HepG2 (cell line): ENCODE data around the gene ITK. TPM values are rescaled to one million over a fixed set of nuclear protein-coding genes. Genes with fewer than 3 reads are reported as not detected.
A peak's percentile ranks its signal among the peaks of the same experiment; 100 is the strongest.

Experiments used
- AFF4 ChIP-seq: sonication (generic); formaldehyde crosslinking; IDR thresholded peaks from 2 replicates; pipeline ENCODE4 v1.4.0; 2020; ENCODE audit warnings: missing genetic modification reagents
- ATRX ChIP-seq: sonication (generic); formaldehyde crosslinking; IDR thresholded peaks from 2 replicates; pipeline ENCODE4 v1.4.0; 2020; ENCODE audit warnings: missing genetic modification reagents, borderline replicate concordance
- FOXP4 ChIP-seq: sonication (generic); formaldehyde crosslinking; IDR thresholded peaks from 2 replicates; pipeline ENCODE4 v1.4.0; 2020; ENCODE audit warnings: missing genetic modification reagents
- MEIS1 ChIP-seq: sonication (generic); formaldehyde crosslinking; IDR thresholded peaks from 2 replicates; pipeline ENCODE4 v1.9.0; 2021; ENCODE audit warnings: mild to moderate bottlenecking, missing genetic modification reagents, moderate library complexity, borderline replicate concordance
- NCOR1 ChIP-seq: fragments of 200-600 bp; sonication (generic); IDR thresholded peaks from 2 replicates; pipeline ENCODE4 v1.7.0; 2017; ENCODE audit warnings: antibody characterized with exemption, low read length, borderline replicate concordance
- RAD21 ChIP-seq: fragments of 450-650 bp; formaldehyde crosslinking; IDR thresholded peaks from 2 replicates; pipeline ENCODE4 v1.5.0; 2020; ENCODE audit warnings: mild to moderate bottlenecking
- REL ChIP-seq: sonication (generic); formaldehyde crosslinking; conservative IDR thresholded peaks from 2 replicates; pipeline ENCODE4 v1.8.0; 2022; ENCODE audit warnings: mild to moderate bottlenecking, missing genetic modification reagents, moderate library complexity
- TRIM24 ChIP-seq: sonication (generic); formaldehyde crosslinking; IDR thresholded peaks from 2 replicates; pipeline ENCODE4 v1.8.0; 2022; ENCODE audit warnings: mild to moderate bottlenecking, missing genetic modification reagents
- XRCC5 ChIP-seq: fragments of 200-400 bp; formaldehyde crosslinking; optimal IDR thresholded peaks from 2 replicates; pipeline ENCODE3; 2017; ENCODE audit warnings: mild to moderate bottlenecking, low read length
- ZNF558 ChIP-seq: sonication (generic); formaldehyde crosslinking; IDR thresholded peaks from 2 replicates; pipeline ENCODE4 v1.9.0; 2022; ENCODE audit warnings: mild to moderate bottlenecking, missing genetic modification reagents, borderline replicate concordance
- ZNF614 ChIP-seq: IDR thresholded peaks from 2 replicates; pipeline ENCODE4 v1.6.1; 2018; ENCODE audit warnings: missing biosample characterization, missing genetic modification reagents, inconsistent platforms, borderline replicate concordance
- polyA plus RNA-seq, 8 experiments: library from polyadenylated mRNA; depleted of rRNA in 3 of 8; stranded (reverse) in 7 of 8; unstranded in 1 of 8; fragments of >200 nt; fragmentation: Illumina TruSeq in 4 of 8; extraction: Trizol in 4 of 8; gene quantifications; 2 replicates each; pipeline versions ENCODE4 v1.2.1 to v1.2.3, GENCODE V29; 2011 to 2016; ENCODE audit warnings: low read depth in 4 of 8, missing spikeins in 1 of 8, mixed read lengths in 1 of 8; ENCODE audit not compliant: insufficient read depth in 1 of 8
- total RNA-seq, 5 experiments: library from RNA; depleted of rRNA; stranded (reverse); fragments of >200 nt; fragmentation: Illumina TruSeq; extraction: Trizol; gene quantifications; 2 replicates each; pipeline ENCODE4 v1.2.3, GENCODE V29; 2016; ENCODE audit warnings: low read depth in 1 of 5
- TF ChIP-seq, protein P1 (sequence below): sonication (generic); formaldehyde crosslinking; IDR thresholded peaks from 2 replicates; pipeline ENCODE4 v1.9.0; 2021; ENCODE audit warnings: mild to moderate bottlenecking, missing genetic modification reagents

ITK gene
- total and polyA plus RNA-seq, 2 of the 13 experiments (the other 11 are each of a cell fraction or from before 2014, with no cell fraction given) = 0.01 TPM; not detected in 1

- no peak for TF ChIP-seq AFF4 (CRISPR knock-in tag)
- peak; percentile 38 for TF ChIP-seq XRCC5
- no peak for TF ChIP-seq FOXP4 (CRISPR knock-in tag)
- TF ChIP-seq MEIS1 (CRISPR knock-in tag) = no peak
- TF ChIP-seq, protein P1, sequence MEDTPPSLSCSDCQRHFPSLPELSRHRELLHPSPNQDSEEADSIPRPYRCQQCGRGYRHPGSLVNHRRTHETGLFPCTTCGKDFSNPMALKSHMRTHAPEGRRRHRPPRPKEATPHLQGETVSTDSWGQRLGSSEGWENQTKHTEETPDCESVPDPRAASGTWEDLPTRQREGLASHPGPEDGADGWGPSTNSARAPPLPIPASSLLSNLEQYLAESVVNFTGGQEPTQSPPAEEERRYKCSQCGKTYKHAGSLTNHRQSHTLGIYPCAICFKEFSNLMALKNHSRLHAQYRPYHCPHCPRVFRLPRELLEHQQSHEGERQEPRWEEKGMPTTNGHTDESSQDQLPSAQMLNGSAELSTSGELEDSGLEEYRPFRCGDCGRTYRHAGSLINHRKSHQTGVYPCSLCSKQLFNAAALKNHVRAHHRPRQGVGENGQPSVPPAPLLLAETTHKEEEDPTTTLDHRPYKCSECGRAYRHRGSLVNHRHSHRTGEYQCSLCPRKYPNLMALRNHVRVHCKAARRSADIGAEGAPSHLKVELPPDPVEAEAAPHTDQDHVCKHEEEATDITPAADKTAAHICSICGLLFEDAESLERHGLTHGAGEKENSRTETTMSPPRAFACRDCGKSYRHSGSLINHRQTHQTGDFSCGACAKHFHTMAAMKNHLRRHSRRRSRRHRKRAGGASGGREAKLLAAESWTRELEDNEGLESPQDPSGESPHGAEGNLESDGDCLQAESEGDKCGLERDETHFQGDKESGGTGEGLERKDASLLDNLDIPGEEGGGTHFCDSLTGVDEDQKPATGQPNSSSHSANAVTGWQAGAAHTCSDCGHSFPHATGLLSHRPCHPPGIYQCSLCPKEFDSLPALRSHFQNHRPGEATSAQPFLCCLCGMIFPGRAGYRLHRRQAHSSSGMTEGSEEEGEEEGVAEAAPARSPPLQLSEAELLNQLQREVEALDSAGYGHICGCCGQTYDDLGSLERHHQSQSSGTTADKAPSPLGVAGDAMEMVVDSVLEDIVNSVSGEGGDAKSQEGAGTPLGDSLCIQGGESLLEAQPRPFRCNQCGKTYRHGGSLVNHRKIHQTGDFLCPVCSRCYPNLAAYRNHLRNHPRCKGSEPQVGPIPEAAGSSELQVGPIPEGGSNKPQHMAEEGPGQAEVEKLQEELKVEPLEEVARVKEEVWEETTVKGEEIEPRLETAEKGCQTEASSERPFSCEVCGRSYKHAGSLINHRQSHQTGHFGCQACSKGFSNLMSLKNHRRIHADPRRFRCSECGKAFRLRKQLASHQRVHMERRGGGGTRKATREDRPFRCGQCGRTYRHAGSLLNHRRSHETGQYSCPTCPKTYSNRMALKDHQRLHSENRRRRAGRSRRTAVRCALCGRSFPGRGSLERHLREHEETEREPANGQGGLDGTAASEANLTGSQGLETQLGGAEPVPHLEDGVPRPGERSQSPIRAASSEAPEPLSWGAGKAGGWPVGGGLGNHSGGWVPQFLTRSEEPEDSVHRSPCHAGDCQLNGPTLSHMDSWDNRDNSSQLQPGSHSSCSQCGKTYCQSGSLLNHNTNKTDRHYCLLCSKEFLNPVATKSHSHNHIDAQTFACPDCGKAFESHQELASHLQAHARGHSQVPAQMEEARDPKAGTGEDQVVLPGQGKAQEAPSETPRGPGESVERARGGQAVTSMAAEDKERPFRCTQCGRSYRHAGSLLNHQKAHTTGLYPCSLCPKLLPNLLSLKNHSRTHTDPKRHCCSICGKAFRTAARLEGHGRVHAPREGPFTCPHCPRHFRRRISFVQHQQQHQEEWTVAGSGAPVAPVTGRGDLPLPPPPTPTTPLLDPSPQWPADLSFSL (CRISPR knock-in tag) = no peak
- TF ChIP-seq REL (CRISPR knock-in tag) = no peak
- TF ChIP-seq TRIM24 (CRISPR knock-in tag) = no peak
- TF ChIP-seq NCOR1 = no peak
- no peak for TF ChIP-seq ZNF558 (CRISPR knock-in tag)
- TF ChIP-seq ZNF614 (CRISPR knock-in tag) = 0 out of 2 replicates have a peak, but pooled peaks have one; percentile 41
- no peak for TF ChIP-seq ATRX
- peak; percentile 80 for TF ChIP-seq RAD21 (CRISPR knock-in tag)
- TF ChIP-seq, all 625 proteins: peak for 24
Observed at GRCh38 chr5:157253547-157253946, 72.9 kb downstream of the ITK start (continued).
